Pancreas (tissue), 10 donors: Measurements from ENCODE around the gene DLX2. TPM values are rescaled to one million over a fixed set of nuclear protein-coding genes. Genes with fewer than 3 reads are reported as not detected.
A peak's percentile ranks its signal among the peaks of the same experiment; 100 is the strongest.

Experiments
- ATAC-seq, 4 donors: fragments of 200-7000 bp; cut with Tn5 transposase; one replicate each; pipeline versions ENCODE4 v1.8.0 to v1.9.1; 2020; ENCODE audit warnings: mild to moderate bottlenecking in 4 of 4, moderate library complexity in 4 of 4
- DNase-seq, 6 donors: peaks; one replicate each; pipeline ENCODE4 v3.0.0-alpha.2; 2020
- FAIRE-seq: peaks from 2 replicates; lab custom pipeline; 2012; peaks lifted over from hg19 to GRCh38; lab: Jason Lieb, UNC
- H3K27ac ChIP-seq, 4 donors: fragments of 200-600 bp; sonication (generic); 1 replicate in 3 of 4; 2 replicates in 1 of 4; pipeline versions ENCODE4 v1.5.0 to v1.8.0; 2020
- H3K27me3 ChIP-seq, 4 donors: fragments of 200-600 bp; one replicate each; pipeline ENCODE4 v1.8.0; 2021
- H3K36me3 ChIP-seq, 3 donors: fragments of 200-600 bp; sonication (generic) in 1 of 3; one replicate each; pipeline versions ENCODE4 v1.5.0 to v1.8.0; 2020 to 2021
- H3K4me1 ChIP-seq, 3 donors: fragments of 200-600 bp; one replicate each; pipeline ENCODE4 v1.8.0; 2021
- H3K4me3 ChIP-seq, 4 donors: fragments of 200-600 bp; sonication (generic) in 2 of 4; one replicate each; pipeline versions ENCODE4 v1.5.0 to v1.8.0; 2020 to 2021
- H3K9me3 ChIP-seq, 4 donors: fragments of 200-600 bp; one replicate each; pipeline ENCODE4 v1.8.0; 2021
- CTCF ChIP-seq, 4 donors: fragments of 200-600 bp; sonication (generic) in 3 of 4; IDR thresholded peaks; one replicate each; pipeline versions ENCODE4 v1.5.0 to v1.8.0; 2021; ENCODE audit warnings: antibody characterized with exemption in 4 of 4
- WGBS, 2 donors: extraction: QIAGEN DNeasy Blood & Tissue Kit; methylation state at CpG; one replicate each; pipeline ENCODE4 v1.1.7; 2013; 5-methylcytosine and 5-hydroxymethylcytosine counted together
- intact Hi-C, 3 donors: fragments of 100-400 bp; cut with DNase I; formaldehyde crosslinking; loops; one replicate each; pipeline versions ENCODE4 v1.11.1 to v1.14.2; 2022
- polyA plus RNA-seq, 2 donors: library from polyadenylated mRNA; stranded (reverse); fragments of 200-250 nt; gene quantifications; one replicate each; pipeline ENCODE4 v1.2.3, GENCODE V29; 2013
- total RNA-seq, 6 donors: library from RNA; stranded (reverse); fragmentation: NEBNext Ultra II Directional in 4 of 6; extraction: Animal tissue kit (Norgen Biotek cat#: 25700) in 4 of 6; gene quantifications; one replicate each; pipeline versions ENCODE4 v1.2.1 to v1.2.4, GENCODE V29; 2021 to 2023
- donor health status: healthy with polysubstance abuse.
- donor health status: DM: no; HTN: no; CAD: no; lungs with moderate emphysema.
- donor health status: DM: no; HTN: no; CAD: no.
- donor health status: control.
- donor health status: control.
- donor health status: Bipolar disorder and iron deficiency.
- donor health status: DM: yes; HTN: yes; CAD: no.
- donor health status: DM: no; HTN: no; CAD: no.
- donor health status: DM: no; HTN: no; CAD: no.
- donor health status: DM: yes; HTN: yes; CAD: no.

Gene DLX2
- total and polyA plus RNA-seq, 8 donors = not detected

GRCh38 chr2:172090044-172090961, 12.4 kb downstream of the DLX2 start:
- Histone ChIP-seq H3K27ac (no peak overlapping the region), H3K4me3 (no peak overlapping the region), H3K36me3 (no peaks in the 10 kb centered on the region), H3K4me1 (peaks cover 0 to 28% (median 4%) of the 10 kb centered on the region in 3 donors), H3K27me3 (peaks cover 7 to 93% (median 32%) of the 10 kb centered on the region in 4 donors), H3K9me3 (no peaks in the 10 kb centered on the region)
- DNase-seq (peak in 1 of 6 donors; percentile 61), FAIRE-seq (no peak), ATAC-seq (no peak)
- WGBS, 2 donors = 10 to 11% methylated on average over 39 of the region's 39 CpGs
- intact Hi-C loops = no loop called here
- no peak for TF ChIP-seq CTCF (IDR thresholded peaks at IDR 0.05)

- H3K4me3 ChIP-seq = no peak overlapping the region
- ATAC-seq = no peak
- TF ChIP-seq CTCF (IDR thresholded peaks at IDR 0.05) = no peak
- no peak overlapping the region for H3K27ac ChIP-seq
- peaks cover 7 to 93% (median 33%) of the 10 kb centered on the region in 4 donors for H3K27me3 ChIP-seq
- FAIRE-seq = no peak
- peaks cover 0 to 27% (median 4%) of the 10 kb centered on the region in 3 donors for H3K4me1 ChIP-seq
- no peaks in the 10 kb centered on the region for H3K36me3 ChIP-seq
- DNase-seq = no peak
- intact Hi-C loops = no loop called here
- WGBS, 2 donors = 35 to 40% methylated on average over 7 of the region's 7 CpGs
- no peaks in the 10 kb centered on the region for H3K9me3 ChIP-seq
Observed at GRCh38 chr2:172089633-172090032, 13.1 kb downstream of the DLX2 start.

GRCh38 chr2:172089005-172089504, 13.6 kb downstream of the DLX2 start:
- Histone ChIP-seq H3K36me3 (no peaks in the 10 kb centered on the region), H3K4me3 (no peak overlapping the region), H3K27me3 (peaks cover 7 to 94% (median 36%) of the 10 kb centered on the region in 4 donors), H3K4me1 (peaks cover 0 to 25% (median 4%) of the 10 kb centered on the region in 3 donors), H3K27ac (no peak overlapping the region), H3K9me3 (no peaks in the 10 kb centered on the region)
- ATAC-seq (no peak), FAIRE-seq (no peak), DNase-seq (no peak)
- intact Hi-C loops = no loop called here
- TF ChIP-seq CTCF (IDR thresholded peaks at IDR 0.05) = no peak
- WGBS, 2 donors = 21% methylated on average over 10 of the region's 10 CpGs

- Histone ChIP-seq H3K4me3 (no peak overlapping the region), H3K9me3 (no peaks in the 10 kb centered on the region), H3K27ac (no peak overlapping the region), H3K27me3 (peaks cover 7 to 95% (median 35%) of the 10 kb centered on the region in 4 donors), H3K4me1 (peaks cover 0 to 24% (median 4%) of the 10 kb centered on the region in 3 donors), H3K36me3 (no peaks in the 10 kb centered on the region)
- DNase-seq = peak in 1 of 6 donors; percentile 62
- intact Hi-C loops = no loop called here
- WGBS, 2 donors = 13 to 14% methylated on average over 37 of the region's 37 CpGs
- no peak for FAIRE-seq
- no peak for TF ChIP-seq CTCF (IDR thresholded peaks at IDR 0.05)
- no peak for ATAC-seq
Observed at GRCh38 chr2:172088245-172089004, 14.3 kb downstream of the DLX2 start.
